ENCODE measurements around the gene MED13L.

DNA sequence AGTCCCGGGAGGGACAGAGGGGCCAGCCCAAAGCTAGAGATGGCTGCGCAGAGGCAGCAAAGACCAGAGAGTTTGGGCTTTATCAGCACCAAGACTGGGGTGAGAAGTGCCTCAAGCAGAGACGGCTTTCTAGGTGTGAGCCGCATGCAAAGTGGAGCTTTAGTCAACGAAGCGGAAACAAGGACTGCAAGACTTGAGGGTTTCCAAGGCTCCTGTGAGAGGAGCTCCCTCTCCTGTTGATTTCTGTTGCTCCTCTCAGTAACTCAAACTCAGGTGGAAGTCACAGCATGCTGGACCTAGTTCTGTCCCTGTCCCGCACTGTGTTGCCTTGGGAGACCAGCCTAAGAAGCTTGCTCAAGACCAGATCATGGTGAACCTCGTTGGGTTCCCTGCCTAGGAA, 327.8 kb downstream of the MED13L start:
- TF ChIP-seq, protein P1, sequence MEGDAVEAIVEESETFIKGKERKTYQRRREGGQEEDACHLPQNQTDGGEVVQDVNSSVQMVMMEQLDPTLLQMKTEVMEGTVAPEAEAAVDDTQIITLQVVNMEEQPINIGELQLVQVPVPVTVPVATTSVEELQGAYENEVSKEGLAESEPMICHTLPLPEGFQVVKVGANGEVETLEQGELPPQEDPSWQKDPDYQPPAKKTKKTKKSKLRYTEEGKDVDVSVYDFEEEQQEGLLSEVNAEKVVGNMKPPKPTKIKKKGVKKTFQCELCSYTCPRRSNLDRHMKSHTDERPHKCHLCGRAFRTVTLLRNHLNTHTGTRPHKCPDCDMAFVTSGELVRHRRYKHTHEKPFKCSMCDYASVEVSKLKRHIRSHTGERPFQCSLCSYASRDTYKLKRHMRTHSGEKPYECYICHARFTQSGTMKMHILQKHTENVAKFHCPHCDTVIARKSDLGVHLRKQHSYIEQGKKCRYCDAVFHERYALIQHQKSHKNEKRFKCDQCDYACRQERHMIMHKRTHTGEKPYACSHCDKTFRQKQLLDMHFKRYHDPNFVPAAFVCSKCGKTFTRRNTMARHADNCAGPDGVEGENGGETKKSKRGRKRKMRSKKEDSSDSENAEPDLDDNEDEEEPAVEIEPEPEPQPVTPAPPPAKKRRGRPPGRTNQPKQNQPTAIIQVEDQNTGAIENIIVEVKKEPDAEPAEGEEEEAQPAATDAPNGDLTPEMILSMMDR (IDR thresholded peaks at IDR 0.05): no peak
- no peak for TF ChIP-seq EZH2 (IDR thresholded peaks at IDR 0.05; ENCODE audit: borderline replicate concordance, insufficient read depth, low read depth, low read length, poor library complexity, severe bottlenecking)

Measured in B cell (primary cell).